ENCODE measurements around the gene ALKBH7.
"Not testable (repeated sequence)": the region's sequence is repeated elsewhere in the genome, so short reads cannot be mapped to it uniquely, and the experiment has no call there.

Gene ALKBH7

DNA sequence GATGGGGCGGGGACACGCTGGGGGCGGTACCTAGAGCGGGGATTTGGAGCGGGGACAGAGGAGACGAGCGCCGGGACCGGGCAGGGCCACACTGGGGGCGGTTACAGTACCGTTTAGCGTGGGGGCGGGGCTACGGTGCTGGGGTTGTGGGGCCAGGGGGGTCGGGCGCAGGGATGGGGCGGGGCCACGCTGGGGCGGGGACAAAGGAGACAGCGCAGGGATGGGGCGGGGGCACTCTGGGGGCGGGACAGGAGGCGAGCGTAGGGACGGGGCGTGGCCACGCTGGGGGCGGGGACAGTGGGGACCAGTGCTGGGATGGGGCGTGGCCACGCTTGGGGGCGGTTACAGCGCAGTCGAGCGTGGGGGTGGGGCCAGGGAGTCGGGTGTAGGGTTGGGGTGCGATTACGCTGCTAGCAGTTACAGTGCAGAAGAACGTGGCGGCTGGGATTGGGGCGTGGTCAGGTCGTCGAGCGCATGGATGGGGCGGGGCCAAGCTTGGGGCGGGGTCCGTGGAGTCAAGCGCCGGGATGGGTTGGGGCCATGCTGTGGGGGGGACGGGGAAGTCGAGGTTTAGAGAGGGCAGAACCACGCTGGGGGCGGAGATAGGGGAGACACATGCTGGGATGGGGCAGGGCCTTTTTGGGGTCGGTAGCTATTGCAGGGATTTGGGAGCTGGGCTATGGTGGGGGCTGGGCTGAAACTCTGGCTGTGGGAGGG lies 660 bp downstream of the ALKBH7 start:
- DNase-seq = peak; percentile 94

DNA sequence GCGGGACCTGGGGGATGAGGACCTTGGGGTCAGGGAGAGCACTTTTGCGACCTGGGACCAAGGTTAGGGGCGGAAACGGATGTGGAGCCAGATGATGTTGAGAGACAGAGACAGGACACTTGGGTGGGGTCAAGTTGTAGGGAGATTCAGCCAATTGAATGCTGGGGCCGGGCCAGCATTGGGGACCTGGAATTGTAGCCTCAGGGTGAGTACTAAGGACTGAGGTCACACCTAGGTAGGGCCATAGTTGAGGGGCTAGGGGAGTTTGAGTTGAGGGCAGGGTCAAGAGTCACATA lies 1.2 kb downstream of the ALKBH7 start:
- no peak for DNase-seq

DNA sequence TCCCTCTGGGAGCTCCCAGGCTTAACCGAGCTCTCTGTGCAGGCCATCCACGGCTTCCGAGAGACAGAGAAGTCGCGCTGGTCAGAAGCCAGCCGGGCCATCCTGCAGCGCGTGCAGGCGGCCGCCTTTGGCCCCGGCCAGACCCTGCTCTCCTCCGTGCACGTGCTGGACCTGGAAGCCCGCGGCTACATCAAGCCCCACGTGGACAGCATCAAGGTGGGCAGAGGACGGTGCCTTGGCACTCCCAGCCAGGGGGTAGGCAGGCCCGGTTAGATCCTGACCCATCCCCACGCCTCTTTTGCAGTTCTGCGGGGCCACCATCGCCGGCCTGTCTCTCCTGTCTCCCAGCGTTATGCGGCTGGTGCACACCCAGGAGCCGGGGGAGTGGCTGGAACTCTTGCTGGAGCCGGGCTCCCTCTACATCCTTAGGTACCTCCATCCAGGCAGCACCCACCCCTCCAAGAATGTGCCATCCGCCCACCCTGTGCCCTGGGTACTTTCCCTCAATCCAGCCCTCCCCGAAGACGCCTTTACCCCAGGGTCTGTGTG lies 1.6 kb downstream of the ALKBH7 start:
- DNase-seq = no peak

DNA sequence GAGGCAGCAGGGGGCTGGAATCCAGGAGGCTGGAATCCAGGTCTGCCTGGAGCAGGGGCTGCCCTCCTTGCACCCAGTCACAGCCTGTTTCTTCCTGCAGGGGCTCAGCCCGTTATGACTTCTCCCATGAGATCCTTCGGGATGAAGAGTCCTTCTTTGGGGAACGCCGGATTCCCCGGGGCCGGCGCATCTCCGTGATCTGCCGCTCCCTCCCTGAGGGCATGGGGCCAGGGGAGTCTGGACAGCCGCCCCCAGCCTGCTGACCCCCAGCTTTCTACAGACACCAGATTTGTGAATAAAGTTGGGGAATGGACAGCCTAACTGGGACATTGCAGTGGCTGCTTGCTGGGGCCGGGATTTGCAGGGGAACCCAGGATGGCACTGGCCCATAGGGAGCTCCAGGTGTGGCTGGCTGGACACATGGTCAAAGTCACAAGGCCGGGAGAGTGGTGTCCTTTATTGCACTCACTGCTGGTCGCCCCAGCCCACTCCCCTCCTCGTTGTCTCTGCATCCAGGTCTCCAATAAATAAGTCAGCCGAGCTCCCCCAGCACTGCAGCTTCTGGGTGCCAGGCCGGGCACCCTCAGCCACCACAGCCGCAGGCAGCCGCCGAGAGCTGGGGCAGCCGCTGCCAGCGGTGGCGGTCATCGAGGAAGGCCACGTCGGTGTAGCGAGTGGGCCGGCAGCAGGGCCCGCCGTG lies 2.3 kb downstream of the ALKBH7 start:
- no peak for DNase-seq

DNA sequence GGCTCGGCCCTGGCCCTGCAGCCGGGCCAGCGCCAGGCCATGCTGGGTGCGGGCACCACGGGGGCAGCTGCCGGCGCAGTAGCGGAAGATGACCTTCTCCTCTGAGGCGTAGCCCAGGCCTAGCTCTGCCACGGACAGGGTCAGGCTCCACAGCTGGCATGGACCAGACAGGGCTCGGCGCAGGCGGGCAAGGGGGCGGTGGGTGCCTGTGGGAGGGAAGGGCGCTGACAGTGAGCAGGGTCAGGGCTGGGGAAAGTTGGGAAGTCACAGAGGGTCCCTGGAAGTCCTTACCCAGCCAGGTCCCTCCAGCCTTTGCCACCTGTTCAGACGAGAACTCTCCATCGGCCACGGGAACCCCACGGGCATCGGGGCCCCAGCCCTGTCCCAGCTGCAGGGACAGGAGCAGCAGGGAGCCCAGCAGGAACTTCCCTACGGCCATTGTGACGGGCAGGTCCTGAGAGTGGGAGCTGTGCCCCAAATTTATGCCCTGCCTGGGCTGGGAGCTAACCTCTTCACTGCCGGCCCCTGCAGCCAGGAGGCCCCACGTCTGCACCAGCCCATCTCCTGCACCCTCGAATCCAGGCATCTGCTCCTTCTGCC lies 2.9 kb downstream of the ALKBH7 start, which contains the start of gene PSPN:
Gene PSPN, minus strand, starts transcription at position 523 of the 600 bp plus-strand sequence. Its CDS starts 84 bp downstream, at position 439.
- no peak for DNase-seq

DNA sequence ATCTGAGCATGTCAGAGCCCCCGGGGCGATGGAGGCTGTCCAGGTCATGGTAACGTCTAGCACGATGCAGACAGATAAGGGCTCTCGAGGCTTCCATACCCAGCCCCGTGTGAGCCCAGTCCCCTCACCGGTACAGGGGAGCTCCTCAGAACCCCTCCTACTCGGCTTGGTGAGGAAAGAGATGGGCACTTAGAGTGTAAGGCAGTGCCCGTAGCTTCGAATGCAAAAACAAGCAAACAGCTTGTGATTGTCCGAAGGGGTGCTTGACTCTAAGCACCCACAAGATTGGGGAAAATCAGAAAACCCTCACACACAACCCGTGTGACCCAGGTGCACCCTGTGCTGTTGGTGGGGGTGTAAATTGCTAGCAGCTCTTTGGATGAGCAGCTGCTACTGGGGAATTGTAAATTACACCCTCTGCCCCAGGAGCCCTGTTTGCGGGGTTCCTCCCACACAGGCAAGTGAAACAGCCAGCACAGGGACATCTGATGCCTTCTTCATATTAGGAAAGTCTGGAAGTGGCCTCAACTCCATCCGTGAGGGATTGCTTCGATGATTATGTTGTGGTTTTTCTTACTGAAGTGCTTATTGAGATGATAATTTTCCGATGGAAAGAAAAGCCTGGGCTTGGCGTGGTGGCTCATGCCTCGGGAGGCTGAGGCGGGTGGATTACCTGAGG lies 4.1 kb downstream of the ALKBH7 start:
- DNase-seq = no peak

DNA sequence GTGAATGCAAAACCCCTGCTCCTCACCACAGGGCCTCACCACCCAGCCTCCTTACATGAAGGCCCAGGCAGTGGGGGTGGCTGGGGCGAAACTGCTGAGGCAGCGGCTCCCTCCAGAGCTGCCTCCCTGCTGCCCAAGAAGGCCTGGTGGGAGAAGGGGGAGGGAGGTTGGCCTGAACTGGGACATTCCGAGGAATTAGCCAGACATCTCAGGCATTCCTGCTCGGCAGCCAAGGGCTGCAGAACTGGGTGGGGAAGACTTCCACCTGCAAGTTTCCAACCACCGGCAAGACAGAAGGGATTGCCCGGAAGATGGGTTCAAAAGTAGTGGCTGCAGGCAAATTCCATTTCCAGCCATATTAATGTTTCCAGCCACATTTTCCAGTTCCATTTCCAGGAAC lies 5.4 kb downstream of the ALKBH7 start:
- DNase-seq = no peak

DNA sequence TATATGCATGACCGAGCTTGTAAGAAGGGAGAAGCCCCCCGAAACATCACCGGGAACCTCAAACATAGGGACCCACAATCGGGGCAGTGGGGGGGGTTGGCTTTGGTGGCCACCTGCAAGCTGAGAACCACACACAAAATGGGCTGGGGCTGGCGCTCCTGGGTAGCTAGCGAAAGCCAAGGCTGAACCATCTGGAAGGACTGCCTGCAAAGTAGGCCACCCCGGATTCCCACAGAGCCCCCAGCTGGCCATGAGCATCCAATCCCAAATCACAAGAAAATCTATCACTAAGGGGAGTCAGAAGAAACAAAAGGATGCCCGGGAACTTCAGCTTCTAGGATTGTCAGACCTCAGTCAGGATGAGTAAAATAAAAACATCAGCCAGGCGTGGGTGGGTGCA lies 5.9 kb downstream of the ALKBH7 start:
- DNase-seq = no peak

DNA sequence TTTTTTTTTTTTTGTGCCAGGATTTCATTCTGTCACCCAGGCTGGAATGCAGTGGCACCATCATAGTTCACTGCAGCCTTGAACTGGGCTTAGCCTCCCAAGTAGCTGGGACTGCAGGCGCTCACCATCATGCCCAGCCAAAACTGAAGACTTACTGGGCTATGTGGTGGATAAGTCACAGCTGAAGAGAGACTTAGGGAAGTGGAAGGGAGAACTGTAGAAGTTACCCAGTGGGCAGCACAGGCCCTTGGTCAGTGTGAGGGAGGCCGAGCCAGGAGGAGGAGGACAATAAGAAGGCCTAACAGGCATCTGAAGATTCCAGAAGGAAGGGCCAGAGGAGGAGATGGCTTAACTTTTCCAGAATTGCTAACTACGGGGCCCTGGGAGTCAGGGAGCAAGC lies 7.2 kb downstream of the ALKBH7 start:
- DNase-seq = no peak

DNA sequence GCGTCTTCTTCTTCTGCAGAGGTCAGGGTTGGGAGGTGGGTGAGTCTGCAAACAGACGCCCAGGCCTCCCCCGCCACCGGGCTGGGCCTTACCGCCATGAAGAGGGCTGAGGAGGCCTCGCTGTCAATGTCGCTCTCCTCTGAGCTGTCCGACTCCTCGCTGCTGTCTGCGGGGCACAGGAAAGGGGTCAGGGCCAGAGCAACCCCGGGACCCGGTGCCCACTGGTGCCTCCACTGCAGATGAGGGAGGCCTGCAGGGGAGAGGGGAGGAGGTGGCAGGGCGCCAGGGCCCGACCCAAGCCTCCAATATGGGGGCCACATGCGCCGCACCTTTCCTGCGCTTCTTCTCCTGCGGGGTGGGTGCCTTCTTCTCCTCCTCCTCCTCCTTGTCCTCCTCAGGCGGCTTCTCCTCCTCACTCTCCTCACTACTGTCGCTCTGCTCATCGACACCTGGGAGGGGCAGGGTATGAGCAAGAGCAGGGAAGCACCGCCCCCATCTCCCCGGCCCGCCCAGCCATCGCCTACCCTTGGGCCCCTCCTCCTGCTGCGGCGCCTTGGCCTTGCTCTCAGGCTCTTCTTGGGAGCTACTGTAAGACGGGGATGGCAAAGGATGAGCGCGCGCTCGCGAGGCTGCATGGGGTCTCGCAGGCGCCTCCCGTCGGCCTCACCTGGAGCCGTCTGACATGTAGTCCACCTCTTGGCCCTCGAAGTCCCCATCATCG lies 8.6 kb downstream of the ALKBH7 start:
- DNase-seq = no peak

DNA sequence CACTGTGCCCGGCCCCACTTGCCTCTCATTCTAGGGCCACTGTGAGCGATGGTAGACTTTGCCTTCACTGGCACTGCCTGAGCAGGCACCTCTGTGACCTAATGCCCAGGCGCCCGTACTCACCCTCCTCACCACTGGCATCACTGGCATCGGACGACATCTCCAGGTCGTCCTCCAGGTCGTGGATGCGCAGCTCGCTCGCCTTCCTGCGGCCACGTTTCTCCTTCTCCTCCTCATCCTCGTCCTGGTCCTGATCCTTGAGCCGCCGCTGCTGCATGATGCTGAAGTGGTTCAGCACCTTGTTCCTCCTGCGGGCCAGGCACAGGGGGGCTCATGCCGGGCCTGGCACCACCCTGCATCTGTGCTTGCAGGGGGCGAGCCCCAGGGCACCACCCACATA lies 10.6 kb downstream of the ALKBH7 start:
- no peak for DNase-seq

DNA sequence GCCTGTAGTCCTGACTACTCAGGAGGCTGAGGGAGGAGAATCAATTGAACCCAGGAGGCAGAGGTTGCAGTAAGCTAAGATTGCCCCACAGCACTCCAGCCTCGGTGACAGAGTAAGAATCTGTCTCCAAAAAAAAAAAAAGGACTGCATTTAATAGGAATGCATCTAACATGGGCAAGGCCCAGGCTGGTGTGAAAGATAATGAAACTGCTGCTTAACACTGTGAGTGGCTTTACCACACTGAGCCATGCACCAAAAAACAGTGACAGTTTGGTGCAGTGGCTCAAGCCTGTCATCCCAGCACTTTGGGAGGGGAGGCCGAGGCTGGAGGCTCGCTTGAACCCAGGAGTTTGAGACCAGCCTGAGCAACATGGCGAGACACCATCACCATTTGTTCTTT lies 11.8 kb downstream of the ALKBH7 start:
- DNase-seq = no peak

DNA sequence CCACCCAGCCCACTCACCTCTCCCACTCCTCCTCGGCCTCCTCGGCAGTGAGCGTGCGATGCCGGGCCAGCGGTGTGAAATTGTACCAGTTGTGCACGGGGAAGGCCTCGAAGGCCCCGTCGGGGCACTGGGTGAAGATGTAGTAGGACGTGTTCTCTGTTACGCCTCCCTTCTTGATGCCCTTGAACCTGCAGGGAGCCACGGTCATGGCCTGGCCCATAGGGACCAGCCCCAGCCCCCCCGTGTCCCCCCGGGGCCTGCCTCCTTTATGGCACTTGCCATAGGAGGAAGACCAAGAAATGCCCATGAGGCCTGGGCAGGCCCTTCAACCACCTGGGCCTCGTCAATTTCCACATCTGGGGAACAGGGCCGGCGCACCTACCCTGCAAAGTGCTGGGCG lies 14.8 kb downstream of the ALKBH7 start:
- no peak for DNase-seq

DNA sequence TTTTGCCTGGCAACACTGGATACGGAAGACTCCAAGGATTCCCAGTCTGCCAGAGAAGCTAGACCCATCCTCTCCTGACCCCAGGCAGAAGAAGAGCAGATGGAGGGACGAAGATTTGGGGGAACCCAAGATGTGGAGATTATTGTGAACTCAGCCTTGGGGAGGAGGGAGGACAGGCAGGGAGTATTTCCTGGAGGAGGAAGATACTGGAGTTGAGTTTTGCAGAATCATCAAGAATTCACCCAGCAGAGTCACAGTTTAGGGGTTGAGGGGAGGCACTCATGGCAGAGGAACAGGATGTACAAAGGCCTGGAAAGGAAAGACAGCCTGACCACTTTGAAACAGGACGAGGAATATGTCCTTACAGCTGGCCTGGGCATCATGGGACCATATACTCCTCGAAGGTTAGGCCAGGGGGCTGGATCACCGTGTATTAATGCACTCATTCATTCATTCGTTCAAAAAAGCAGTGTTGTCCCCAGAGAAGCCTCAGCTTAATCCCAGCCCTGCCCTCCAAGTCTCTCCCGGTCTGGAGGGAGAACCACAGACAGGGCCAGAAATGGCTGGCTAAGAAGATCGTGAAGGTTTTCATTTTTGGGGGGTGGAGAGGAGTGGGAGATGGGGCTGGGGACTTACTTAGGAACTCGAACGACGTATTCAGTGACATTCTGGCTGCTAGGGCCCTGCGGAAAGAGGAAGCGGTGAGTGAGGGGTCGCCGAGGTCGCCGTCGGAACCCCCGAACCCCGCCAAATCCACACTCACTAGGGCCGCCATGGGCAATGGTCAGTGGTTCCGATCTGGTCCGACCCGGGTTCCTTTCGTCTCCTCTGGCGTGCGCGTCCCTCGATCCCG lies 19.9 kb downstream of the ALKBH7 start:
- no peak for DNase-seq

DNA sequence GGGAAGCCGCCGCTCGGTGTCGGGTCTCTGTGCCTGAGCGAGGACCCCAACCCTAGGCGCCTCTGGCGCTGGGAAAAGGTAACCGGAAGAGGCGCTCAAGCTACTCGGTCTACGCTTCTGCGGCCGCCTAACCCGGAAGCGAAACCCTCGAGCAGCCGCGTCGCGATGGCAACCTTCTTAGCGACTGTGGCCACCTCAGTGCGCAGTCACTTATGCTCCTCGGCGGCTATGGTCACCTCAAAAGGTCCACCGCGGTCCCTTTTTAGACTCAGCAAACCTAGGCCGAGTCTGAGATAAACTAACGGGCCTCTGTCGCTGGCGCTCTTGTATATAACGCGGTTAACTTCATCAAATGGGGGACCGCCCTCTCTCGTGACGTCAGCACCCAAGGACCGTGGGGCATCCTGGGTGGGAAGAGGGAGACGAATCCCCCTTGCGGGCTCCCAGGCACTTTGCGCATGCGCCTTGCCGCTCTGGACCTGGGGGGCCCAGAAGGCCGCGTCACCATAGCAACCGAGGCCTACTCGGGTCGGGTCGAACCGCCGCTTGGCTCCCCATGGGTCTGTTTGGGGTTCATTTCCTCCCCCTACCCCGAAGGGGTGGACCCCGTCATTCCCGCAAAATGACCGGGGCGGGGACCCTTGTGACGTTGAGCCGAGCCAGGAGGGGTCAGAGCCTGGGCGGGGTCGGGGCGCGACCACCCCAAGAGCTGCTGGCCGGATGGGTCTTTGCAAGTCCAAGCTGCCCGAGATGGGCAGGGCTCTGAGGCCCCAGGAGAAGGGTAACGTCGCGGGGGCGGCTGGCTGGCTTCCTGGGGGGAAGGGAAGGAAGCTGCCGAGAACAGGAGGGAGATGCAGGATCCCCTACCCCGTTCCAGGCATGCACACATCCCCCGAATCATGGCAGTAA lies 20.7 kb downstream of the ALKBH7 start, which contains the start of gene GTF2F1:
Gene GTF2F1, minus strand, starts transcription at position 91 of the 909 bp plus-strand sequence. CDS start 169 bp downstream, outside the sequence.
- peak; percentile 95 for DNase-seq

DNA sequence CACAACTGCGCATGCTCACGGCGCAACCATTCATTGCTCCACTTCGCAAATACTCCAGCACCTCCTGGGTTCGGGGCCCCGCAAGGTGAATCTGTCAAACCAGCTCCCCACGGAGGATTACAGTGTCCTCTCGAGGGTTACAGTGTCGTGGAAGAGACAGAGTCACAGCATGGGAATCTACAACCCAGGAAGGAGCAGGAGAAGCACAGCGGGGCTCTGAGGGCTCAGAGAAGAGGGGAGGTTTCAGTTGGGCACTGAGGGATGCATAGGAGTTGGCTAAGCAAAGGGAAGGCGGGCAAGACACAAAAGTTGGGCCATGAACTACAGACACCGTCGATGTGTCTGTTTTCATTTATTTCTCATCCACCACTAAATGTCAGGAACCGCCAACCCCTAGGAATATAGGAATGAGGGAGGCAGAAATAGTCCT lies 21.4 kb downstream of the ALKBH7 start:
- no peak for DNase-seq

DNA sequence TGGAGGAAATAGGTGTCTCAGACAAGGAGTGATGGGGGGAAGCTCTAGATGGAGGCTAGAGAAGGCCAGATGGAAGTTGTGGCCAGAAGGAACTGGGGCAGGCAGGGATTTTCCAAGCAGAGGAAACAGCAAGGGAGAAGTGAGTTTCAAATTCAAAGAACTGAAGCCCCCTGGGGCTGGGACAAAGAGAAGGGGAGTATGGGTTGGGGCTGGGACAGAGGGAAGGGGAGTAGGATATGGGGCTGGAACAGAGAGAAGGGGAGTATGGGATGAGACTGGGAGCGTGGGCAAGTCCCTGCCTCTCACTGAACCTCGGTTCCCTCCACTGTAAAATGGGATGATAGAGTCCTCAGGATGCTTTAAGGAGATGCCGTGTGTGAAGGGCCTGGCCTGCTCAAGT lies 22.2 kb downstream of the ALKBH7 start:
- no peak for DNase-seq

DNA sequence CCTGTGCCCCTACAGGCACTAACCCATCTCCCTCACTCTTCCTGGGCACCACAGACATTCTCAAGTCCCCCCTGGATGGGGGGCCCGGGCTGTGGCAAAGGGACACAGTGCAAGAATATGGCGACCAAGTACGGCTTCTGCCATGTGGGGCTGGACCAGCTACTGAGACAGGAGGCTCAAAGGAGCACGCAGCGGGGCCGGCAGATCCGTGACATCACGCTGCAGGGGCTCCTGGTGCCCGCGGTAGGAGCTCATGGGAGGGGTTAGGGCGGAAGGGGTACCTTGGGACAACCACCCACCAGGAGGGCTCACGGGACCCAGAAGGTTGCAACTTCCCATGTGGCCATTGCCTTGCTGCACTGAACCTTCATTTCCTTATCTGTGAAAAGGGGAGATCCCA lies 23.7 kb downstream of the ALKBH7 start:
- no peak for DNase-seq

DNA sequence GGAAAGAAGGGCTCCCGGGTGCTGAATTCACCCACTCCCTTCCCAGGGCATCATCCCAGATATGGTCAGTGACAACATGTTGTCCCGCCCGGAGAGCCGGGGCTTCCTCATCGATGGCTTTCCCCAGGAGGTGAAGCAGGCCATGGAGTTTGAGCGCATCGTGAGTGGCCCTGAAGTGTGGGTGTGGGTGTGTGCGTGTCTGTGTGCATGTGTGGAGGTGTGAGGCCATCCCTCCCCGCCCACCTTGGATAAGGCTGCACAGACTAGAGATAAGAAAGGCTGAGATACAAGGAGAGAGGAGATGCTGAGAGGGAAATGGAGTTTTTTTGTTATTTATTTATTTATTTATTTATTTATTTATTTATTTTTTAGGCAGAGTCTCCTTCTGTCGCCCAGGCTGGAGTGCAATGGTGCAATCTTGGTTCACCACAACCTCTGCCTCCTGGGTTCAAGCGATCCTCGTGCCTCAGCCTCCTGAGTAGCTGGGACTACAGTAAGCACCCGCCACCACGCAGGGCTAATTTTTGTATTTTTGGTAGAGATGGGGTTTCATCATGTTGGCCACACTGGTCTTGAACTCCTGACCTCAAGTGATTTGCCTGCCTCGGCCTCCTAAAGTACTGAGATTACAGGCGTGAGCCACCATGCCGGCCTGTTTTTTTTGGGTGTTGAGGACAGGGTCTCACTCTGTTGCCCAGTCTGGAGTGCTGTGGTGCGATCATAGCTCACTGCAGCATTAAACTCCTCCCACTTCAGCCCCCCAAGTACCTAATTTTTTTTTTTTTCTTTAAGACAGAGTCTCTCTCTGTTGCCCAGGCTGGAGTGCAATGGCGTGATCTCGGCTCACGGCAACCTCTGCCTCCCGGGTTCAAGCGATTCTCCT lies 27.7 kb downstream of the ALKBH7 start:
- not testable (repeated sequence) for DNase-seq

Data from NCI-H1105 treated with DMSO at 0.1 percent for 48 hours (cell line).